ENCODE data around the gene COX6B2.

DNA sequence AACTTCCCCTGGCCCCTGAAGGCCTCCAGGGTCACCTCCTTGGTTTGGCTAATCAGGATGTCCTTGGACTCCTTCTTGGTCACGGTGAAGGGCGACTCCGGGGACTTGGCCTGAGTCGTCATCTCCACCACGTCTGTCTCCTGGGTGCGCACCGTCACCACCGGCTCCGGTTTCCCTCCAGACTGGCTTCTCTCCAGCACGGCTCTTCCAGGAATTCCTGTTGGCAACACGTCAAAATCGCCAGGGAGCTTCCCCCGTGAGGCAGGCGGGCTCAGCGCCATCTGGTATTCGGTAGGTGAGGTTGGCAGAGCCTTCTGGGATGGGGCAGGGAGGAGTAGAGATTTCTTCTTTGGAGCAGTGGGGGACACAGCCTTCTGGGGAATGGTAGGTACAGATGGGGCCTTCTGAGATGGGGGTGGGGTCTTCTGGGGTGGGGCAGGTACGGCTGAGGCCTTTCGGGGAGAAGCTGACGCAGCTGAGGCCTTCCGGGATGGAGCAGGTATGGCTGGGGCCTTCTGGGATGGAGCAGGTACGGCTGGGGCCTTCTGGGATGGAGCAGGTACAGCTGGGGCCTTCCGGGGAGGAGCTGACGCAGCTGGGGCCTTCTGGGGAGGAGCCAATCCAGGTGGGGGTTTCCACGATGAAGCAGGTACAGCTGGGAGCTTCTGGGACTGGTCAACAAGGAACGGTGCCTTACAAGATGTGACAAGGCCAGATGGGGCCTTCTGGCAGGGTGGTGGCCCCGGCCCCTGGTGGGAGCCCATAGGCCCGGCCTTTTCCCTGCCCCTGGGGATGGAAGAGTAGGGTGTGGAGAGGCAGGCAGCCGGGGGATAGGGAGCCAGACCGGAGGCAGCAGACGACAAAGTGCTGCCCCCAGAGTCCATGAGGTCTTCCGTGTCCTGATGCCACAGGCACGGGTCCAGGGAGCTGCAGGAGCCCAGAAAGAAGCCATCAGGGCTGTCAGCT, 4.7 kb upstream of the COX6B2 start:
- TF ChIP-seq, protein P1, sequence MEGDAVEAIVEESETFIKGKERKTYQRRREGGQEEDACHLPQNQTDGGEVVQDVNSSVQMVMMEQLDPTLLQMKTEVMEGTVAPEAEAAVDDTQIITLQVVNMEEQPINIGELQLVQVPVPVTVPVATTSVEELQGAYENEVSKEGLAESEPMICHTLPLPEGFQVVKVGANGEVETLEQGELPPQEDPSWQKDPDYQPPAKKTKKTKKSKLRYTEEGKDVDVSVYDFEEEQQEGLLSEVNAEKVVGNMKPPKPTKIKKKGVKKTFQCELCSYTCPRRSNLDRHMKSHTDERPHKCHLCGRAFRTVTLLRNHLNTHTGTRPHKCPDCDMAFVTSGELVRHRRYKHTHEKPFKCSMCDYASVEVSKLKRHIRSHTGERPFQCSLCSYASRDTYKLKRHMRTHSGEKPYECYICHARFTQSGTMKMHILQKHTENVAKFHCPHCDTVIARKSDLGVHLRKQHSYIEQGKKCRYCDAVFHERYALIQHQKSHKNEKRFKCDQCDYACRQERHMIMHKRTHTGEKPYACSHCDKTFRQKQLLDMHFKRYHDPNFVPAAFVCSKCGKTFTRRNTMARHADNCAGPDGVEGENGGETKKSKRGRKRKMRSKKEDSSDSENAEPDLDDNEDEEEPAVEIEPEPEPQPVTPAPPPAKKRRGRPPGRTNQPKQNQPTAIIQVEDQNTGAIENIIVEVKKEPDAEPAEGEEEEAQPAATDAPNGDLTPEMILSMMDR (conservative IDR thresholded peaks at IDR 0.05; ENCODE audit: low read depth, low read length): no peak
- no peak for TF ChIP-seq EZH2 (IDR thresholded peaks at IDR 0.05; ENCODE audit: low read length, unreplicated experiment)

Data from PC-3 (cell line).